ENCODE results near the gene PROSER3.
"Not testable (repeated sequence)": the region's sequence is repeated elsewhere in the genome, so short reads cannot be mapped to it uniquely, and the experiment has no call there.

The PROSER3 gene

GRCh38 chr19:35755550-35756376 lies 2.2 kb upstream of the PROSER3 start:
- DNase-seq = no peak

- no peak for DNase-seq
Observed at GRCh38 chr19:35756377-35757230, 1.4 kb upstream of the PROSER3 start, which contains the start of gene HSPB6. TSS of gene HSPB6 (minus strand) at chr19:35757029. CDS start at chr19:35757008, 21 bp downstream.

DNA sequence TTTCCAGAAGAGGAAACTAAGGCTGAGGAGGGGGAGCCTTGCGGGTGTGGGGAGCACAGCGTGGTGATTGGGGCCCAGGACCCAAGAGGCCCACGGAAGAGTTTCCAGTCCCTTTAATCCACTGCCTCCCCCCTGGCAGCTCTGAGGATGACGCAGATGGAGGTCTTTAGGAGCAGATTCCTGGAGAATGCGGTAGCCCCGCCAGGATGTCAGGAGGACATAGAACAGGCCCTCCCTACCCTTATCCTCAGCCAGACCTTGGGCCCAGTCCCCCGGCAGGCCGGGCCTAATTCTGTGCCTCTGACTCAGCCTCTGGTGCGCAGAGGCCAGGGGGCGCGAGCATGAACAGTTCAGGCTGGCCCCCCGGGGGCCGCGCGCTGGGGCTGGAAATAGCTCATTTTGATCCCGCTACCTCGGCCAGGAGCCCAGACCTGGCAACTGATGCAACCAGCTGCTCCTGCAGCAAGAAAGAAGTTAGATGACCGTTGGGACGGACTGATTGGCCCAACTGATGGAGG lies 686 bp upstream of the PROSER3 start:
- no peak for DNase-seq

DNA sequence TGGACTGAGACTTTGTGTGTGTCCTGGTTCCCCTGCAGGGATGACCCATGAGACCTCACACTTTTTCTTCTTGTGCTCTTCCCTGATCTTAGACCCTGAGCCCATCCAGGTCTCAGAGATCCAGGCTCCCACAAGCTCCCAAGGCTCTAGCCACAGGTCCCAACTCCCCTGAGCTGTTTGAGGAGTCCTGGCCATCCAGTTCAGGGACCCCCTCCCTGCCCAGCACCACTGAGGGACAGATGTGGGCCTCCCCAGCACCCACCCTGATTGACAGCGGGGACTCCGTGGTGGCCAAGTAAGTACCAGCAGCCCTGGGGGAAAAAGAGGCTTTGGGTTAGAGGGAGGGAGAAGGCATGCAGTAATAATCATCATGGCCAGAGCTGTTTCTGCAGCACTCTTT lies 1.7 kb downstream of the PROSER3 start:
- no peak for DNase-seq

GRCh38 chr19:35760711-35761349 lies 2.9 kb downstream of the PROSER3 start:
- no peak for DNase-seq

DNA sequence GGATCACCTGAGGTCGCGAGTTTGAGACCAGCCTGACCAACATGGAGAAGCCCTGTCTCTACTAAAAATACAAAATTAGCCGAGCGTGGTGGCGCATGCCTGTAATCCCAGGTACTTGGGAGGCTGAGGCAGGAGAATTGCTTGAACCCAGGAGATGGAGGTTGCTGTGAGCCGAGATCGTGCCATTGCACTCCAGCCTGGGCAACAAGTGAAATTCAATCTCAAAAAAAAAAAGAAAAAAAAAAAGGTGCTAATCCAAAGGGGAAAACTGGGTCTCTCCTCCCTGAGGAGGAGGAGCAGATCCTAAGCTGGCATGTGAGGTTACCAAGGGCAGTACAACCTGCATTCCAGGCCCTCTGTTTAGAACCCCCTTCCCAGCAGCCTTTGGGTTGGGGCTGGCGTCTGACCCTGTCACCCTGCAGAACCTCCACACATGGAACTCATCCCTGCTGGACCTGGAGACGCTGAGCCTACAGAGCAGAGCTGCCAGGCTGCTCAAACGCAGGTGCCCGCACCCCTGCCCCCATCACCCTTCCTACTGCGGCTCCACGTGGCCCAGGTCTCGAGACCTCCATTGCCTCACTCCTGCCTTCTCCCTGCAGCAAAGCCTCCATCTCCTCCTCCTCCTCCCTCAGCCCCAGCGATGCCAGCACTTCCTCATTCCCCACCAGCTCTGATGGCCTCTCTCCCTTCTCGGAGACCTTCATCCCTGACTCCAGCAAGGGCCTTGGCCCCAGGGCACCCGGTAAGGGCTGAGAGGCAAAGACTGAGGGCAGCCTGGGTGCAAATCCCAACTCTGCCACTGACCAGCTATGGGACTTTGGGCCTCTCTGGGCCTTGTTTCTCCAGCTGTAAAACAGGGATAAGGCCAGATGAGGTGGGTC lies 6.7 kb downstream of the PROSER3 start:
- no peak for DNase-seq

- DNase-seq = no peak
Observed at GRCh38 chr19:35766571-35767104, 8.7 kb downstream of the PROSER3 start.

DNA sequence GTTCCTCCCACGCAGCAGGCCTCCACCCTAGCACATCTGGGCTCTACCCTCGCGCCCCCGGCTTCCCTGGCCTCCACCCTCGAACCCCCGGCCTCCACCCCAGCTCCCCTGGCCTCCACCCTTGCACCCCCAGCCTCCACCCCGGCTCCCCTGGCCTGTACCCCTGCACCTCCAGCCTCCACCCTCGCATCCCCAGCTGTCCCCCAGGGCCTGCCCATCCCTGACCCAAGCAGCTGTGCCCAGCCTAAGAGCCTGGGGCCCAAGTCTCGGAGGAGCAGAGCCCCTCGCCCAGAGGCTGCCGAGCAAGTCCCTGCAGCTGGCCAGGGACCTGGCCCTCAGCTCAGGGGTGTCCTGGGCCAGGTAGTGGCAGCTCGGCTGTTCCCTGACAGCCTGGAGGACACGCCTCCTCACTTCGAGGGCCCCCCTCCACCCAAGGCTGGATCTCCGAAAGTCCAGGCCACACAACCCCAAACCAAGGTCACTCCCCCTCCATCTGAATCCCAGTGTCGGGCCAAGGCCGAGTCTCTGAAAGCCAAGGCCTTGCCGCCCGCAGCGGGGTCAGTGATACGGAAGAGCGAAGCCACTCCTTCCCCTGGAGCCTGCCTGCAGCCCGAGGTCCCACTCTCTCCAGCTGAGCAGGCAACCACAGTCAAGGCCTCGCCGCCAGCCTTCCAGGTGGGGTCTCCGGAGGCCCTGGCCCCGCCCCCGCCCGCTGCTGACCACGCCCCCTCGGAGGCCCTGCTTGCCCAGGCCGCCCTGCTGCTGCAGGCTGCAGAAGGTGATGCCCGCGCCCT lies 9.5 kb downstream of the PROSER3 start:
- DNase-seq = no peak

DNA sequence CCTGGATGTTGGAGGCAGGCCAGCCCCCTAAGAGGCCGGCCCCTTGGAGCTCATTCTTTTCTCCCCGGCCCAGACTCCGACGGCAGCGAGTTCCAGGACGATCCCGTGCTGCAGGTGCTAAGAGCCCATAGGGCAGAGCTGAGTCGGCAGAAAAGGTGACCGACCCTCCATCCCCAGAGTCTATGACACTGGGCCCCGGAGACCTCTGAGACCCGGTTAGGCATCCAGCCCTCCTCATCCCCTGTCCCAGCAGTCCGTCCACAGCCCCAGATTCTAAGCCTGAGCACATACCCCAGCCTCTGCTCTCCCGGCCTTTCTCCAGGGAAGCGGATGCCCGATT lies 10.1 kb downstream of the PROSER3 start:
- no peak for DNase-seq

DNA sequence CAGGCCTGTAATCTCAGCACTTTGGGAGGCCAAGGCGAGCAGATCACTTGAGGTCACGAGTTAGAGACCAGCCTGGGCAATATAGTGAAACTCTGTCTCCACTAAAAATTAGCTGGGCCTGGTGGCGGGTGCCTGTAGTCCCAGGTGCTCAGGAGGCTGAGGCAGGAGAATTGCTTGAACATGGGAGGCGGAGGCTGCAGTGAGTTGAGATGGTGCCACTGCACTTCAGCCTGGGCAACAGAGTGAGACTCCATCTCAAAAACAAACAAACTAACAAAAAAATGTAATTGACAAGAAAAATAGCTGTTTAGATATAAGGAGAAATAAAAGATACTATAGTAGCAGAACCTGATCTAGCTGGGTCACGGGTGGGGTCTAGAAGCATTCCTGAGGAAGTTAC lies 14.4 kb downstream of the PROSER3 start:
- not testable (repeated sequence) for DNase-seq

DNA sequence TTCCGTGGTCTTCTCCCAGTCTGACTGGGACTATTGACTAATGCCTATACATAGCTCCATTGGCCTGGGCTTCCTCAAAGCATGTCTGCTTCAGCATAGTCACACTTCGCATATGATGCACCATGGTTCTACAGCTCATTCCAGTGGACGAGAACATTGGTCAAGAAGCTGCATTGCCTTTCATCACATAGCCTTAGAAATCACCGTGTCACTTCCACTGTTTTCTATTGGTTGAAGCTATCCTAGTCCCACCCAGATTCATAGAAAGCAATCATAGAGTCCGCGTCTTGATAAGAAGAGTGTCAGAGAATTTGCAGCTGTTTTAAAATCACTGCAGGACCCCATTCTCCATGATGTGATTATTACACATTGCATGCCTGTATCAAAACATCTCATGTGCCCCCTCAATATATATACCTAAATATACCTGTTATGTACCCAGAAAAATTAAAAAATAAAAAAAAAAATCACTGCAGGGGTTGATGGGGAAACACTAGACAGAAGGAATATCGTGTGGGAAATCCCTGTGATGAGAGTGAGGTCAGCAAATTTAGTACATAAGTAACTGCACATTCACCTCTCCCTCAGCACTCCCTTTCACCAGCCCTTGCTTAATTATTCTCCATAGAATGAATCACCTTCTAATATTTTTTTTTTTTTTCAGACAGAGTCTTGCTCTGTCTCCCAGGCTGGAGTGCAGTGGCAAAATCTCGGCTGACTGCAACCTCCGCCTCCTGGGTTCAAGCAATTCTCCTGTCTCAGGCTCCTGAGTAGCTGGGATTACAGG lies 15.2 kb downstream of the PROSER3 start:
- no peak for DNase-seq

DNA sequence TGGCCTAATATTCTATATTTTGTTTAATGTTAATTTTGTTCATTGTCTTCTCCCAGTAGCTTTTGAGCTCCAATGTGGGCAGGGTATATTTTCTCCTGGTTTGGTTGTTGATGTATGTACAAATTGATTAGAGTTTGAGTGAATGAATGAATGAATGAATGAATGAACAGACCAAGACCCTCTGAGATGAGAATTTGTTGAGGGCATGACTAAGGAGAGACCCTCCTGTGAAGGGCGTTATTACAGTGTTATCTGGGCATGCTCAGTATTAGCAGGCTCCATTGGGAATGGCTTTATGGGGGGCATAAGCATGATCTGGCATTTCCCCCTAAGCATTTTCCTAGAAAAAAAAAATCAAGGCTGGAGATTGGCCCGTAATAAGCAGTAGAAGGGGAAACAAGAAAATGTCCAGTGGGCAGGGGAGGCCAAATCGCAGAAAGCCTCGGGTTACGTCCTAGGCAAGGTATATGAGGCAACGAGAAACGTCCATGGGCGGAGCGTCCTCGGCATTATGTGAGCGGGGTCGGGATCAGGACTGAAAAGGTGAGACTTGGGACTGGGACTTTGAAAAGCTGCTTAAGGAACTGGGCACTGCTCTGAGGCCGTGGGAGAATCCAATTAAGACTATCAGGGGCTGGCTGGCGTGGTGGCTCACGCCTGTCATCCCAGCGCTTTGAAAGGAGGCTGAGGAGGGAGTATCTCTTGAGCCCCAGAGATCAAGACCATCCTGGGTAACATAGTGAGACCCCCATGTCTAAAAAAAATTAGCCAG lies 16.5 kb downstream of the PROSER3 start:
- DNase-seq = no peak

DNA sequence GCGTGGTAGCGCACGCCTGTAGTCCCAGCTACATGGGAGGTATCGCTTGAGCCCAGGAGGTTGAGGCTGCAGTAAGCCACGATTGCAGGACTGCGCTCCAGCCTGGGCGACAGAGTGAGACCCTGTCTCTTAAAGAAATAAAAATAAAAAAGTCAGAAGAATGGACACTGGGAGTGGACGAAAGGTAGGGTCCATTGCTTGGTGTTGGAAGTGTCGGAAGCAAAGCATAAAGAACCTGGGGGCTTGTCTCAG lies 17.0 kb downstream of the PROSER3 start:
- no peak for DNase-seq

- peak; percentile 98 for DNase-seq
Observed at GRCh38 chr19:35775298-35776101, 17.5 kb downstream of the PROSER3 start, which contains the start of gene ARHGAP33. TSS of gene ARHGAP33 (plus strand) at chr19:35775564. CDS start at chr19:35775659, 95 bp downstream.

DNA sequence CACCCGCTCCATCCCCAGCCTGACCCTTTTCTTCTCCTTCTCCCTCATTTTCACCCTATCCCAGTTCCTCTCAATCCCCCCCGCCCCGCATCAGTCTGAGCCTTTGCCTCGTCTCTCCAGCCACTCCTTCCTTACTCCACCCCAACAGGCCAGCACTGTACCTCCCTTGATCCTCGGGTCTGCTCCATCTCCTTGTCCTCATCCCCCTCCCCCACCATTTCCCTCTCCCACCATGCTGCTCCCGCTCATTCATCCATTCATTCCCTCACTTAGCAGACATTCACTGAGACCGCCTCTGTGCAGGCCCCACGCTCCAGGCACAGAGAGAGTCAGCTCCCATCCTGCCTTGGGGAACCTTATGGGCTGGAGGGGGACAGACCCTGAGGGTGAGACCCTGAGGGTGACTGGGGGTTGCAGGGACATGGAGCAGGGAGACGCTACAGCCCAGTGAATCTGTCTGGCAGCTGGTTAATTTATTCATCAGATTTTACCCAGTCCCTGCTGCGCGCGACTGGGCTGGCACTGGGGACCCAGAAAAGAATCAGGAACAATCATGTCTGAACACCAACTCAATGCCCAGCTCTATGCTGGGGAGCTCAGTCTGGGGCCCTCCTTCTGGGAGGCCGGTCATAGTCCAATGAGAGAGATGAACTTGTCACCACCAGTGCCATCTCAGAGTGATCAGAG lies 18.3 kb downstream of the PROSER3 start:
- no peak for DNase-seq

DNA sequence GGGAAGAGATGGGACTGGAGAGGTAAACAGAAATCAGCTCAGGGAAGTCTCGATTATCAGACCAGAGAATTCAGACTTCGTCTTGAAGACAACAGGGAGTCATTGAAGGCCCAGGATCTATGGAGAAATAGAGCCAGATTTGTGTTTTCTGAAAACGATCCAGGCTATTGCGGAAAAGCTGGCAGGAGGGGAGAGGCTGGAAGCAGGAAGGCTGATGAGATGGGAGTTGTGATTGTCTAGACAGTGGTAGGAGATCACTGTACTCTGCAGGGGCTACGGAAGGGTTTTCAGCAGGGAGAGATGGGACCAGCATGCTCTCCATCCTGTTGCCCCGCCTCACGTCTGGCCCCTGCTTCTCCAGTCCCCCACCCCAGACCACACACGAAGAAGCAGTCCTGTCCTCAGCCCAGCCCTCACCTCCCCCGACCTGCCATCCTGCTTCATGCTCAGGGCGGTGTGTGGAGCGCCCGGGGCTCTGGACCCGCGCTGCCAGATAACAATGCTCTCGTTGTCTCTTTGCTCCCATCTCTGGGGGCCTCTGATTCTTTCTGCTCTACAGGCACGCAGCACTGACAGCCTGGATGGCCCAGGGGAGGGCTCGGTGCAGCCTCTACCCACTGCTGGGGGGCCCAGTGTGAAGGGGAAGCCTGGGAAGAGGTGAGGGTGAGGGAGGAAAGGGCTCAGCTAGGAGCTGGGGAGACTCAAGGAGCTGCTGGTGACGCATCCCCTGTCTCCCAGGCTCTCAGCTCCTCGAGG lies 19.3 kb downstream of the PROSER3 start:
- no peak for DNase-seq

GRCh38 chr19:35777961-35778360 lies 20.0 kb downstream of the PROSER3 start:
- DNase-seq = no peak
